GM19468 (cell line): ENCODE results near the gene SHLD1.
"Not testable (repeated sequence)": the region's sequence is repeated elsewhere in the genome, so short reads cannot be mapped to it uniquely, and the experiment has no call there.

Source experiments
- ATAC-seq: cut with Tn5 transposase; IDR thresholded peaks from one replicate; pipeline ENCODE4 v1.9.1; 2021; ENCODE audit warnings: mild to moderate bottlenecking, moderate library complexity, moderate number of reproducible peaks; ENCODE audit not compliant: unreplicated experiment; ENCODE audit errors: extremely low read depth

Gene SHLD1, protein sequence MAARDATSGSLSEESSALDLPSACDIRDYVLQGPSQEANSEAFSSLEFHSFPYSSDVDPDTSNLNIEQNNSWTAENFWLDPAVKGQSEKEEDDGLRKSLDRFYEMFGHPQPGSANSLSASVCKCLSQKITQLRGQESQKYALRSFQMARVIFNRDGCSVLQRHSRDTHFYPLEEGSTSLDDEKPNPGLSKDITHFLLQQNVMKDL

GRCh38 chr20:5749952-5750779 lies at the start of gene SHLD1:
TSS of gene SHLD1 (plus strand) at chr20:5750401. CDS start at chr20:5772866, 22,465 bp downstream.
- no peak for ATAC-seq

DNA sequence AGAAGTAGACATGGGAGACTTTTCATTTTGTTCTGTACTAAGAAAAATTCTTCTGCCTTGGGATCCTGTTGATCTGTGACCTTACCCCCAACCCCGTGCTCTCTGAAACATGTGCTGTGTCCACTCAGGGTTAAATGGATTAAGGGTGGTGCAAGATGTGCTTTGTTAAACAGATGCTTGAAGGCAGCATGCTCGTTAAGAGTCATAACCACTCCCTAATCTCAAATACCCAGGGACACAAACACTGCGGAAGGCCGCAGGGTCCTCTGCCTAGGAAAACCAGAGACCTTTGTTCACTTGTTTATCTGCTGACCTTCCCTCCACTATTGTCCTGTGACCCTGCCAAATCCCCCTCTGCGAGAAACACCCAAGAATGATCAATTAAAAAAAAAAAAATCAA lies 47.9 kb upstream of the SHLD1 start:
- ATAC-seq: not testable (repeated sequence)

- no peak for ATAC-seq
Measured at GRCh38 chr20:5703681-5704101, 46.5 kb upstream of the SHLD1 start.

GRCh38 chr20:5705827-5706226 lies 44.4 kb upstream of the SHLD1 start:
- no peak for ATAC-seq

DNA sequence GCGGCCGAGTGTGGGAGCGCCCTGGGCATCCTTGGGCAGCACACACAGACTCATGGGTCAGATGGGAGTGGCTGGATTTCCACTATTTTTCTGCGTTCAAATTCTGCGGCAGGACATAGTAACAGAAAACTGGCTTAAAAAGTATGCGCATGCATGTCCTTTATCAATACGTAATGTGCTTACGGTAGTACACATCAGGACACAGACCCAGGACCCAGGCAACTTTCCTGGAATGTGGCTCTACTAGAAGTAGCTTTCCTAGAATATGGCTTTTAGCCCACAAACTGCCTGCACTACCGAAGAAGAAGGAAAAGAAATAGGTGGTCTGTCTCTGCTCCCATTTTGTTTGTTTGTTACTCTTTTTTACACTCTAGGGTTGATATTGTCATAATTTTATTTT lies 43.4 kb upstream of the SHLD1 start:
- ATAC-seq: no peak

DNA sequence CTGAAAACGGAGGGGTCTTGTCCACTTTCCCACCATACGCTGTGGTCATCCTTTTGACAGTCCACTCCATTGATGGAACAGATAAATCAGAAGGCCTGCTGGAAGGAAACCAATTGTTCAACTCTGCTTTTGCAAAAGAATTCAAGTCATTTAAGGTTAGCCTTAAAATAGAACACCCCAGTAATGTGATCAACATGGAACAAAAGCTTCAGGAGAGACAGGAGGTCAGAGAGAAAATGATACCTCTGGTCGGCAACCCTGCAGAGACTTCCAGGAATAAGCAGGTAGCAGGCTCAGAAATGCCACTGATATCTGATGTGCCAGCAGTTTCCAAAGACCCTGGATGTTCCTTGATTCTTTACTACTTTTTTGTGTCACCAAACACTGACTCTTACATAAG lies 39.6 kb upstream of the SHLD1 start:
- ATAC-seq: no peak

DNA sequence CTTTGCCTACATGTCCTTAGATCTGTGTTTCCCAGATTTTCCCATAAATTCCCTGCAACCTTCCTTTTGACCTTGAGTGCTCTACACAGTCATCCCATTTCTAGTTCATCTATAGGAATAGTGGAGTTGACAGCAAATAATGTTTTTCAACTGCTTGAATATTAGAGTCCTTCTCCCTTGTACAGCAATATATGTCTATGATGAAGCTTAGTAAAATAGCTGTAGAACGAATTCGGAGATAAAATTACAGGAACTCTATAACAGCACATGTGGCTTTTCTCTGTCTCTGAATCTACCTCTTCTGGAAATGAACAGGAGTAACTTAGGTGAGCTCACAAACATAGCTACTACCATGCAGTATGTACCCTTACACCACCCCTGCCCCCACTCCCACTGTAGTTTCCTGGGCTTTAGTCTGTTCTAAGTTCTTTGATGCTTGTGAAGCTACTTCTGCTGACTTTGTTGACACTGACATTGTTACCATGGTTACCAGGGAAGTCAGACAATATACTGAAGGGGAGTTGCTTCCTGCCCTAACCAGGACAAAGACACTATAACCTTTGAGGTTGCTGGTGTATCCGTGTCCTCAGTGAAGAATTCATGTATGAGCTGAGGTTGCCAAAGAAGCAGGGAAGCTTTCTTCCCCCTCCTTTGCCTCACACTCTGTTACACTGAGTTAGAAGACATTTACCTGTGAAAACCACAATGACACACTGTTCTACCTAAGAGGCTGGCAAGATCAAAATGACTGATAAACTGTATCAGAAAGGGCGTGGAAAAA lies 35.8 kb upstream of the SHLD1 start:
- ATAC-seq: no peak

DNA sequence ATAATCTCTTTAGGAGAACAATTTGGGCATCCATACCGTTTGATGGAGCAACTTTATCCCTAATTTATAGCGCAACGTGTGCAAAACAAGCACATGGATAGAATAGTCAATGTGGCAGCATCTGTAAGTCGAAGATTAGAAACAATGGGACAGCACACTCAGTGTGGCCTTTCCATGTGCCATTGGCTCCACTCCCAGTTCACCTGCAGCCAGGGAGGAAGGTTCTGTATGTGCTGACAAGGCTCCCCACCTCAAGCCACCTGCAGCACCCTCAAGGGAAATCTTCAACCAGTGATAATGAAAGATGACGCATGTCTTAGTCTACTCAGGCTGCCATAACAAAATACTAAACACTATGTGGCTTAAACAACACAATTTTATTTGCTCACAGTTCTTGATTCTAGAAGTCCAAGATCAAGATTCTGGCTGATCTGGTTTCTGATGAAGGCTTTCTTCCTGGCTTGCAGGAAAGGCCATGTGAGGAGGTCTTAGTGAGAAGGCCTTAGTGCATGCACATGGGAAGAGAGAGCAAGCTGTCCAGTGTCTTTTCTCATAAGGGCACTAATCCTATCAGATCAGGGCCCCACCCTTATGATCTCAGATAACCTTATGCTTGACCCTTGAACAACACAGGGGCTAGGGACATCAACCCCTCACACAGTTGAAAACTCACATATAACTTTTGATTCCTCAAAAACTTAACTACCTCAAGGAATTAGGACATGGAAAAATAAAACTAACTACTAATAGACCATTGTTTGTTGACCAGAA lies 34.9 kb upstream of the SHLD1 start:
- ATAC-seq: no peak

- no peak for ATAC-seq
Measured at GRCh38 chr20:5716953-5717352, 33.2 kb upstream of the SHLD1 start.

- ATAC-seq: no peak
Measured at GRCh38 chr20:5718896-5719595, 31.2 kb upstream of the SHLD1 start.

- ATAC-seq: no peak
Measured at GRCh38 chr20:5719861-5720403, 30.3 kb upstream of the SHLD1 start.

DNA sequence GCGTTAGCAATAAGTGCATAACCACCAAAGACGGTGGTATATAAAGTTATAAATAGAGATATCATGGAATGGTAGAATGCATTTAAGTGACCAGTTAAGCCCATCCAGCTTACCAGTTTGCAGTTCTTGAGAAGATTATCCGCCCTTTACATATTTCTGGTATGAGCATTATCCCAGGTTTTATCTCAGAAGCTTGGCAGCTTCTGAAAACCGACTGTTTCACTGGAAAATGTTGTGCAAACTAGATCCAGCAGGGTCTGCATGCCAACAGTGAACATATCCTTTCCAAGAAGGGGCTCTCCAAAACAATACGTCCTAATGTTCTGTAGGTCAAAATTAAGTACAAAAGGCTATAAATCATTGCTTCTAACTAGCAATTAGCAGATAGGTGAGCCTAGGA lies 29.5 kb upstream of the SHLD1 start:
- no peak for ATAC-seq

GRCh38 chr20:5721356-5721755 lies 28.8 kb upstream of the SHLD1 start:
- not testable (repeated sequence) for ATAC-seq

GRCh38 chr20:5722927-5723326 lies 27.3 kb upstream of the SHLD1 start:
- no peak for ATAC-seq

- not testable (repeated sequence) for ATAC-seq
Measured at GRCh38 chr20:5725183-5725463, 25.1 kb upstream of the SHLD1 start.

DNA sequence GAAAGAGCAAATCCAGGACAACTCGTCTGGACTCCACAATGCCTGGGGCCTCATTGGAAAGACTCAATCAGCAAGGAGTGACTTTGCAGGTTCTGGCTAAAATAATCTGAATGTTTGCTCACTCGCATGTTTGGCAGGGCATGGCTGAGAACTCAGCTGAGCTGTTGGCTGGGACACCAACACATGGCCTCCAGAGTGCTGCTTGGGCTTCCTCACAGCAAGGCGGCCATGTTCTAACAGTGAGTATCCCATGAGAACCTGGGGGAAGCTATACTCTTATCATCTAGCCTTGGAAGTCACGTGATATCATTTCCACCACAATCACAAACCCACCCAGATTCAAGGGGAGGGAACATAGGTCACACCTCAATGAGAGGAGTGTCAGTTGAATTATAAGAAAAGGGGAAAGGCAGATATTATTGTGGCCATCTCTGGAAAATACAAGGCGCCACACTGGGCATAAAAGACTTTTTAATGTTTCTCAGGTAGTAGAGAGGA lies 23.1 kb upstream of the SHLD1 start:
- ATAC-seq: no peak

- ATAC-seq: no peak
Measured at GRCh38 chr20:5729348-5729747, 20.9 kb upstream of the SHLD1 start.

DNA sequence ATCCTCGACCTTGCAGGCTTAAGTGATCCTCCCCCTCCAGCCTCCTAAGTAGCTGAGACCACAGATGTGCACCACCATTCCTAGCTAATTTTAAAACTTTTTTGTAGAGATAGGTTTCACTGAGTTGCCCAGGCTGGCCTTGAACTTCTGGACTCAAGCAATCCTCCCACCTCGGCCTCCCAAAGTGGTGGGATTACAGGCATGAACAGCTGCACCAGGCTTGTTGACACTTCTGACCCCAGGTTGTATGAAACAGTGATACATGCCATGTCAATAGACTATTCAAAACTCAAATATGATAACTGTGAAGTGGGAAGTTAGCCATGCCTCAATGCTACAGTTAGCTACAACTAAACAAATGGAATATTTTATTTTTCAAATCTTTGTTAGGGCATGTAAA lies 20.1 kb upstream of the SHLD1 start:
- no peak for ATAC-seq

GRCh38 chr20:5731753-5732366 lies 18.3 kb upstream of the SHLD1 start:
- no peak for ATAC-seq
